HepG2 (cell line): ENCODE measurements around the gene KRTAP1-5. TPM values are rescaled to one million over a fixed set of nuclear protein-coding genes. Genes with fewer than 3 reads are reported as not detected.

Source experiments
- ARNT2 ChIP-seq: sonication (generic); formaldehyde crosslinking; IDR thresholded peaks from 2 replicates; pipeline ENCODE4 v1.8.0; 2022; ENCODE audit warnings: mild to moderate bottlenecking, low read depth, missing genetic modification reagents, moderate library complexity
- CREB1 ChIP-seq, 2 experiments: fragments of 450-650 bp in 1 of 2; IDR thresholded peaks; 2 replicates each; pipeline ENCODE4 v1.6.1; 2016 to 2017; ENCODE audit warnings: control low read depth in 1 of 2, mild to moderate bottlenecking in 1 of 2, missing compliant biosample characterization in 1 of 2, missing genetic modification characterization in 1 of 2
- KLF9 ChIP-seq: IDR thresholded peaks from 2 replicates; pipeline ENCODE4 v1.6.1; 2016; ENCODE audit warnings: low read depth
- MAFF ChIP-seq: IDR thresholded peaks from 2 replicates; pipeline ENCODE4 v1.6.1; 2011; ENCODE audit warnings: low read depth, low read length, improper control_type of control experiment
- PHF5A ChIP-seq: IDR thresholded peaks from one replicate; pipeline ENCODE4 v1.6.1; 2018; ENCODE audit warnings: low read depth, missing genetic modification reagents; ENCODE audit not compliant: unreplicated experiment
- PPARG ChIP-seq: conservative IDR thresholded peaks from 2 replicates; pipeline ENCODE4 v1.6.1; 2016; ENCODE audit warnings: missing biosample characterization, missing genetic modification reagents
- PRMT3 ChIP-seq: sonication (generic); formaldehyde crosslinking; IDR thresholded peaks from 2 replicates; pipeline ENCODE4 v1.8.1; 2022; ENCODE audit warnings: low read depth, mild to moderate bottlenecking, moderate library complexity, missing genetic modification reagents, borderline replicate concordance
- RXRB ChIP-seq: IDR thresholded peaks from 2 replicates; pipeline ENCODE4 v1.6.1; 2016; ENCODE audit warnings: borderline replicate concordance, missing genetic modification reagents, missing compliant biosample characterization
- SALL1 ChIP-seq: sonication (generic); formaldehyde crosslinking; IDR thresholded peaks from 2 replicates; pipeline ENCODE4 v1.8.0; 2022; ENCODE audit warnings: mild to moderate bottlenecking, missing genetic modification reagents
- SATB2 ChIP-seq: sonication (generic); formaldehyde crosslinking; IDR thresholded peaks from 2 replicates; pipeline ENCODE4 v1.5.0; 2020; ENCODE audit warnings: missing genetic modification reagents
- SOX13 ChIP-seq, 3 experiments: fragments of 450-650 bp in 1 of 3; sonication (generic) in 1 of 3; formaldehyde crosslinking in 1 of 3; IDR thresholded peaks in 2 of 3; conservative IDR thresholded peaks in 1 of 3; 2 replicates each; pipeline versions ENCODE4 v1.5.0 to v1.6.1; 2016 to 2020; ENCODE audit warnings: antibody characterized with exemption in 1 of 3, mild to moderate bottlenecking in 1 of 3, missing compliant biosample characterization in 1 of 3, missing genetic modification reagents in 1 of 3, moderate library complexity in 1 of 3
- TEAD3 ChIP-seq: optimal IDR thresholded peaks from 2 replicates; pipeline ENCODE3; 2016; ENCODE audit warnings: borderline replicate concordance
- ZBTB4 ChIP-seq: sonication (generic); formaldehyde crosslinking; IDR thresholded peaks from 2 replicates; pipeline ENCODE4 v1.4.0; 2020; ENCODE audit warnings: missing genetic modification reagents, mild to moderate bottlenecking, borderline replicate concordance
- ZNF296 ChIP-seq: sonication (generic); formaldehyde crosslinking; conservative IDR thresholded peaks from 2 replicates; pipeline ENCODE4 v1.5.0; 2020; ENCODE audit warnings: mild to moderate bottlenecking, missing genetic modification reagents
- ZNF460 ChIP-seq: sonication (generic); formaldehyde crosslinking; IDR thresholded peaks from 2 replicates; pipeline ENCODE4 v1.5.1; 2020; ENCODE audit warnings: missing genetic modification reagents, mild to moderate bottlenecking, borderline replicate concordance
- ZNF503 ChIP-seq: sonication (generic); formaldehyde crosslinking; IDR thresholded peaks from 2 replicates; pipeline ENCODE4 v1.4.0; 2020; ENCODE audit warnings: missing genetic modification reagents
- ZNF564 ChIP-seq: sonication (generic); formaldehyde crosslinking; IDR thresholded peaks from 2 replicates; pipeline ENCODE4 v1.8.1; 2023; ENCODE audit warnings: mild to moderate bottlenecking, missing genetic modification reagents
- ZNF660 ChIP-seq: sonication (generic); formaldehyde crosslinking; IDR thresholded peaks from 2 replicates; pipeline ENCODE4 v1.5.1; 2020; ENCODE audit warnings: mild to moderate bottlenecking, low read depth, missing genetic modification reagents, borderline replicate concordance
- ZNF678 ChIP-seq: sonication (generic); formaldehyde crosslinking; IDR thresholded peaks from 2 replicates; pipeline ENCODE4 v1.4.0; 2020; ENCODE audit warnings: mild to moderate bottlenecking, missing genetic modification reagents
- ZNF773 ChIP-seq: sonication (generic); formaldehyde crosslinking; IDR thresholded peaks from 2 replicates; pipeline ENCODE4 v1.4.0; 2020; ENCODE audit warnings: missing genetic modification reagents, borderline replicate concordance
- ZNF841 ChIP-seq: sonication (generic); formaldehyde crosslinking; IDR thresholded peaks from 2 replicates; pipeline ENCODE4 v1.8.1; 2023; ENCODE audit warnings: missing genetic modification reagents, borderline replicate concordance
- polyA plus RNA-seq, 8 experiments: library from polyadenylated mRNA; depleted of rRNA in 3 of 8; stranded (reverse) in 7 of 8; unstranded in 1 of 8; fragments of >200 nt; fragmentation: Illumina TruSeq in 4 of 8; extraction: Trizol in 4 of 8; gene quantifications; 2 replicates each; pipeline versions ENCODE4 v1.2.1 to v1.2.3, GENCODE V29; 2011 to 2016; ENCODE audit warnings: low read depth in 4 of 8, missing spikeins in 1 of 8, mixed read lengths in 1 of 8; ENCODE audit not compliant: insufficient read depth in 1 of 8
- total RNA-seq, 5 experiments: library from RNA; depleted of rRNA; stranded (reverse); fragments of >200 nt; fragmentation: Illumina TruSeq; extraction: Trizol; gene quantifications; 2 replicates each; pipeline ENCODE4 v1.2.3, GENCODE V29; 2016; ENCODE audit warnings: low read depth in 1 of 5
- TF ChIP-seq, protein P1 (sequence below): sonication (generic); formaldehyde crosslinking; IDR thresholded peaks from 2 replicates; pipeline ENCODE4 v1.4.0; 2020; ENCODE audit warnings: missing genetic modification reagents
- TF ChIP-seq, protein P2 (sequence below): sonication (generic); formaldehyde crosslinking; IDR thresholded peaks from 2 replicates; pipeline ENCODE4 v1.4.0; 2020; ENCODE audit warnings: missing genetic modification reagents, borderline replicate concordance

Gene KRTAP1-5
- total and polyA plus RNA-seq, 2 of the 13 experiments (the other 11 are each of a cell fraction or from before 2014, with no cell fraction given): 0.09 TPM; not detected in 1

- TF ChIP-seq SOX13 (IDR thresholded peaks at IDR 0.05) (no peak), SOX13 (CRISPR knock-in tag; conservative IDR thresholded peaks at IDR 0.05 in 1 of 2, IDR thresholded peaks at IDR 0.05 in 1 of 2) (peak in 1 of 2 experiments; percentile 69; a peak in 2 of 4 replicates), SALL1 (CRISPR knock-in tag) (no peak), SATB2 (CRISPR knock-in tag) (no peak), PRMT3 (CRISPR knock-in tag) (no peak), RXRB (CRISPR knock-in tag) (peak; percentile 76), ZNF503 (CRISPR knock-in tag) (no peak), PHF5A (CRISPR knock-in tag) (no peak), CREB1 (IDR thresholded peaks at IDR 0.05) (0 out of 2 replicates have a peak, but pooled peaks have one; percentile 34), CREB1 (CRISPR knock-in tag; IDR thresholded peaks at IDR 0.05) (no peak), ARNT2 (no peak), ZNF678 (CRISPR knock-in tag) (no peak), ZNF841 (CRISPR knock-in tag) (no peak), TEAD3 (CRISPR knock-in tag) (peak; percentile 72), MAFF (peak; percentile 22; the same call in 1 of the 2 replicates), ZNF773 (CRISPR knock-in tag) (no peak), ZNF296 (no peak), KLF9 (CRISPR knock-in tag) (no peak), ZNF564 (no peak), ZNF660 (CRISPR knock-in tag) (no peak), ZNF460 (CRISPR knock-in tag) (no peak), PPARG (CRISPR knock-in tag) (0 out of 2 replicates have a peak, but pooled peaks have one; percentile 12), ZBTB4 (CRISPR knock-in tag) (no peak)
- TF ChIP-seq, protein P1, sequence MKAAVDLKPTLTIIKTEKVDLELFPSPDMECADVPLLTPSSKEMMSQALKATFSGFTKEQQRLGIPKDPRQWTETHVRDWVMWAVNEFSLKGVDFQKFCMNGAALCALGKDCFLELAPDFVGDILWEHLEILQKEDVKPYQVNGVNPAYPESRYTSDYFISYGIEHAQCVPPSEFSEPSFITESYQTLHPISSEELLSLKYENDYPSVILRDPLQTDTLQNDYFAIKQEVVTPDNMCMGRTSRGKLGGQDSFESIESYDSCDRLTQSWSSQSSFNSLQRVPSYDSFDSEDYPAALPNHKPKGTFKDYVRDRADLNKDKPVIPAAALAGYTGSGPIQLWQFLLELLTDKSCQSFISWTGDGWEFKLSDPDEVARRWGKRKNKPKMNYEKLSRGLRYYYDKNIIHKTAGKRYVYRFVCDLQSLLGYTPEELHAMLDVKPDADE: no peak
- TF ChIP-seq, protein P2, sequence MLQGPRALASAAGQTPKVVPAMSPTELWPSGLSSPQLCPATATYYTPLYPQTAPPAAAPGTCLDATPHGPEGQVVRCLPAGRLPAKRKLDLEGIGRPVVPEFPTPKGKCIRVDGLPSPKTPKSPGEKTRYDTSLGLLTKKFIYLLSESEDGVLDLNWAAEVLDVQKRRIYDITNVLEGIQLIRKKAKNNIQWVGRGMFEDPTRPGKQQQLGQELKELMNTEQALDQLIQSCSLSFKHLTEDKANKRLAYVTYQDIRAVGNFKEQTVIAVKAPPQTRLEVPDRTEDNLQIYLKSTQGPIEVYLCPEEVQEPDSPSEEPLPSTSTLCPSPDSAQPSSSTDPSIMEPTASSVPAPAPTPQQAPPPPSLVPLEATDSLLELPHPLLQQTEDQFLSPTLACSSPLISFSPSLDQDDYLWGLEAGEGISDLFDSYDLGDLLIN (CRISPR knock-in tag): no peak
Measured at GRCh38 chr17:41002814-41003213, 24.2 kb downstream of the KRTAP1-5 start (continued).
